GM23248 (cell line): Measurements from ENCODE around the gene EVL. TPM values are rescaled to one million over a fixed set of nuclear protein-coding genes. Genes with fewer than 3 reads are reported as not detected.

ENCODE experiments used
- DNase-seq: peaks from one replicate; pipeline ENCODE4 v3.0.0-alpha.2; 2015
- H2AFZ ChIP-seq: fragments of 200-600 bp; sonication (generic); 2 replicates; pipeline ENCODE4 v1.6.1; 2016; ENCODE audit warnings: antibody characterized with exemption
- H3F3A ChIP-seq: fragments of 200-600 bp; sonication (generic); 2 replicates; pipeline ENCODE4 v1.6.1; 2016; ENCODE audit warnings: mild to moderate bottlenecking, antibody characterized with exemption, mixed run types; ENCODE audit not compliant: insufficient read depth
- H3K27ac ChIP-seq: fragments of 200-600 bp; sonication (generic); 2 replicates; pipeline ENCODE4 v1.5.1; 2016; ENCODE audit warnings: mild to moderate bottlenecking
- H3K27me3 ChIP-seq: fragments of 200-600 bp; sonication (generic); replicated peaks from 2 replicates; pipeline ENCODE4 v1.6.1; 2016; ENCODE audit warnings: mild to moderate bottlenecking; ENCODE audit not compliant: insufficient read depth
- H3K36me3 ChIP-seq: fragments of 200-600 bp; sonication (generic); 2 replicates; pipeline ENCODE4 v1.6.1; 2016; ENCODE audit warnings: low read depth, mild to moderate bottlenecking
- H3K4me1 ChIP-seq: fragments of 200-600 bp; sonication (generic); 2 replicates; pipeline ENCODE4 v1.6.1; 2016; ENCODE audit warnings: mild to moderate bottlenecking; ENCODE audit not compliant: insufficient read depth
- H3K4me2 ChIP-seq: fragments of 200-600 bp; sonication (generic); one replicate; pipeline ENCODE4 v1.6.1; 2016; ENCODE audit warnings: mild to moderate bottlenecking; ENCODE audit not compliant: unreplicated experiment
- H3K4me3 ChIP-seq: fragments of 200-600 bp; sonication (generic); 2 replicates; pipeline ENCODE4 v1.5.1; 2016; ENCODE audit warnings: mild to moderate bottlenecking
- H3K79me2 ChIP-seq: fragments of 200-600 bp; sonication (generic); 2 replicates; pipeline ENCODE4 v1.6.1; 2016; ENCODE audit warnings: mild to moderate bottlenecking; ENCODE audit not compliant: insufficient read depth
- H3K9ac ChIP-seq: fragments of 200-600 bp; sonication (generic); 2 replicates; pipeline ENCODE4 v1.6.1; 2016; ENCODE audit warnings: mild to moderate bottlenecking
- H3K9me2 ChIP-seq: fragments of 200-600 bp; sonication (generic); 2 replicates; pipeline ENCODE4 v1.6.1; 2016; ENCODE audit warnings: mixed run types, mild to moderate bottlenecking, moderate library complexity; ENCODE audit not compliant: insufficient read depth
- H3K9me3 ChIP-seq: fragments of 200-600 bp; sonication (generic); one replicate; pipeline ENCODE4 v1.6.1; 2017; ENCODE audit warnings: low read depth
- H4K20me1 ChIP-seq: fragments of 200-600 bp; sonication (generic); 2 replicates; pipeline ENCODE4 v1.6.0; 2016; ENCODE audit not compliant: insufficient read depth
- EZH2 ChIP-seq: fragments of 200-600 bp; sonication (generic); IDR thresholded peaks from 2 replicates; pipeline ENCODE4 v1.6.1; 2018; ENCODE audit warnings: antibody characterized with exemption, mild to moderate bottlenecking; ENCODE audit not compliant: insufficient read depth, poor library complexity, severe bottlenecking
- EZH2phosphoT487 ChIP-seq: fragments of 200-600 bp; sonication (generic); IDR thresholded peaks from 2 replicates; pipeline ENCODE4 v1.6.1; 2018; ENCODE audit warnings: antibody characterized with exemption, moderate library complexity, mild to moderate bottlenecking, low read depth; ENCODE audit not compliant: insufficient read depth
- WGBS, 2 experiments: methylation state at CpG; one replicate each; pipeline ENCODE4 v1.1.6; 2015 to 2017; ENCODE audit warnings: low lambda C conversion rate in 2 of 2, low coverage in 1 of 2; ENCODE audit errors: missing lambda C conversion rate in 2 of 2; 5-methylcytosine and 5-hydroxymethylcytosine counted together
- in situ Hi-C: fragments of 300-500 bp; cut with MboI; formaldehyde crosslinking; loops from 2 replicates; pipeline ENCODE4 v1.15.0; 2020
- polyA plus RNA-seq: library from polyadenylated mRNA; unstranded; fragments of >200 nt; fragmentation: Nextera tagmentation; extraction: Ambion mirVana; gene quantifications from 2 replicates; pipeline ENCODE4 v1.2.1, GENCODE V29; 2016
- total RNA-seq: library from RNA; depleted of rRNA; stranded (reverse); fragments of >200 nt; shearing (Covaris generic); gene quantifications from 2 replicates; pipeline ENCODE4 v1.2.3, GENCODE V29; 2014

Gene EVL
- total and polyA plus RNA-seq, 2 experiments from 2014 or later: 6.6 to 29.9 TPM

DNA sequence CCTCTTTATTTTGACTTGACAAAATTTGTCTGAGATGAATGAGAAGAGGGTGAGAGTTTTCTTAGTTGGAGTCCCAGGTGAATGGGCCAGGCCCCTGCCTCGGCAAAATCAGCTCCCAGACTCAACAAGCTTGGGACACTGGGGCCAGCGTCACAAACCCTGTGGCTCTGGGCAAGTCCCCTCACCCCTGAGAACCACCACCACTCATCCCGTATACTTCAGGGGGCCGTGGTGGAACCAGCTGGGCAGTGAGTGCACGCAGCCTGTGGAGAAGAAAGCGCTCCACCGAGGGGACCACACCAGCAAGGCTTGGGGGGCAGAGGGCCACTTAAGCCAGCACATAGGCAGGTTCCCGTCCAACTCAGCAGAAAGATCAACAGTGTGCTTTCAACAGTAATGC is 54.0 kb downstream of the EVL start:
- no peak overlapping the region for H3K4me2 ChIP-seq
- no peak for DNase-seq
- H3F3A ChIP-seq: no peaks in the 10 kb centered on the region
- TF ChIP-seq EZH2 (no peak), EZH2phosphoT487 (no peak)
- H3K36me3 ChIP-seq: no peaks in the 10 kb centered on the region
- H3K9me2 ChIP-seq: no peaks in the 10 kb centered on the region
- no peaks in the 10 kb centered on the region for H3K4me1 ChIP-seq
- no peaks in the 10 kb centered on the region for H3K27me3 ChIP-seq
- H3K27ac ChIP-seq: no peak overlapping the region
- 94 to 97% methylated on average over 8 of the region's 8 CpGs for WGBS, 2 experiments
- no peak overlapping the region for H3K4me3 ChIP-seq
- in situ Hi-C loops: no loop called here
- no peaks in the 10 kb centered on the region for H4K20me1 ChIP-seq
- no peaks in the 10 kb centered on the region for H3K79me2 ChIP-seq
- no peak overlapping the region for H3K9ac ChIP-seq
- H3K9me3 ChIP-seq: no peaks in the 10 kb centered on the region
- no peak overlapping the region for H2AFZ ChIP-seq

DNA sequence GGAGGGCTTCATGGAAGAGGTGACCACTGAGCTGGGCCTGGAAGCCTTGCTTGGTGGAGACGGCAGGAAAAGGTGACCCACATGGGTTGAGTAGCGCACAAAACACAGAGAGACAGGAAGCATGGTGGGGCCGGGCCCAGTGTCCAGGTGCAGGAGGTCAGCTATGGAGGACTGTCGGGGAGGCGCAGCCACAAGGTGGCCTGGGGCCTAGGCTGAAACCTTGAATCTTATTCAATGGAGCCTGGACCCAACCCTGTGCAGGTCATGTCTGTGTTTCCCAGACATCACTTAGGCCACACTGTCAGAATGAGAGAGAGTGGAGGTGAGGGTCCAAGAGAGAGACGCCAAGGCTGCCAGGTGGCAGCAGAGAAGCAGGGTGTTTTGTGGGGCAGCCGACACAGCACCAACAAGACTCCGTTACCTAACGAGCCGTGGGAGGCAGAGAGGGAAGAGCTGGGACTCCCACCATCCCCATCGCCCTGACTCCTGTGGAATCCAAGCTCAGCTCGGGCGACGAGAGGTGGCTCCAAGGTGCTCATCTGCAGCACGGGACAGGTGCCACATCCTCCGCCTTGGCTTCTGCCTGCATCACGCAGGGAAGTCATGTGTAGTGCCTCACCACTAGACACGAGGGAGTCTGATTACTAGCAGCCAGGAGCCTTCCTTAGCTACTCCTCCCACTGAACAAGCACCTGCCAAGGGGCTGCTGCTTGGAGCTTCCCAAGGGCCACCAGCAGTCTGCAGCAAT is 55.5 kb downstream of the EVL start:
- no peak for DNase-seq
- in situ Hi-C loops: no loop called here
- H3K9me3 ChIP-seq: no peaks in the 10 kb centered on the region
- H3F3A ChIP-seq: no peaks in the 10 kb centered on the region
- 95 to 97% methylated on average over 18 of the region's 18 CpGs for WGBS, 2 experiments
- H3K4me1 ChIP-seq: no peaks in the 10 kb centered on the region
- no peak overlapping the region for H3K4me3 ChIP-seq
- no peaks in the 10 kb centered on the region for H3K36me3 ChIP-seq
- no peak overlapping the region for H3K27ac ChIP-seq
- no peak overlapping the region for H3K4me2 ChIP-seq
- no peak overlapping the region for H3K9ac ChIP-seq
- TF ChIP-seq EZH2phosphoT487: no peak
- TF ChIP-seq EZH2: no peak
- H3K27me3 ChIP-seq: no peaks in the 10 kb centered on the region
- no peaks in the 10 kb centered on the region for H4K20me1 ChIP-seq
- no peaks in the 10 kb centered on the region for H3K79me2 ChIP-seq
- H3K9me2 ChIP-seq: no peaks in the 10 kb centered on the region
- no peak overlapping the region for H2AFZ ChIP-seq

DNA sequence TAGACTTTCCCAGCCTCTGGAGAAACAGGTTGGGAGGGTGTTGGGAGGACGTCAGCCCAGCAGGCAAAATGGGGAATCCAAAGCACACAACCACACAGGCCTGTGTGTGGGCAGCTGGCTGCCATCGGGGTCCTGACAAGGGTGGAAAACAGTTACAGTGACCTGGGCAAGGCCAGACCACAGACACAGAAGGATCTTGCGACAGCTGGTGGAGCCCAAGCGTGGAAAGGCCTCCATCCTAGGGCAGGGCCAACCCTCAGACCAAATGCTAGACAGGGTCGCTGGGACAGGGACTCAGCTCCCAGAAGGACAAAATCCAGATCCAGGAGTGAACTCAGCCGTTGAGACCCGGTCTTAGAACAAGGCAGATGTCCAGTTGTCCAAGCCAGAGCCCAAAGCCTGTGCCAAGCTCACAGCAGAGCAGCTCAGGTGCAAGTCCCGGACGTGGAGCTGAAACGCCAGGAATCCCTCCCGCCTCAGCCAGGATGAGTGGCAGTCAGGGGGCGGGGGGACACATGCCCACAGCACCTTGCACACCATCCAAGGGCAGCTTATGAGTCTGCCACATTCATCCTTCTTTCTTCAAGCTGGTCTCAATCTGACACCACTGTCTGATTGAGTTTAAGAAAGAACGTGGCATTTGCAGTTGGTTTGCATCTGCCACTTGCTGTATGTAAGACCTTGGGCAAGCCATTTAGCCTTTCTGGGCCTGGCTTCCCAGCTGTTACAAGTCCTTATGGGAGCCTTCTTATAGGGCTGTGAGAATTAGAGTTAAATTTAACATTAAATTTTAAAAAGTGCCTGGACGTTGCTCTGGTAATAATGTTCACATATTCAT is 56.6 kb downstream of the EVL start:
- Histone ChIP-seq H3K79me2 (no peaks in the 10 kb centered on the region), H3K9me3 (no peaks in the 10 kb centered on the region), H3K4me3 (no peak overlapping the region), H3K9ac (no peak overlapping the region), H3K9me2 (no peaks in the 10 kb centered on the region), H3F3A (no peaks in the 10 kb centered on the region), H3K27me3 (no peaks in the 10 kb centered on the region), H3K4me1 (no peaks in the 10 kb centered on the region), H4K20me1 (no peaks in the 10 kb centered on the region), H2AFZ (no peak overlapping the region), H3K4me2 (no peak overlapping the region), H3K36me3 (no peaks in the 10 kb centered on the region), H3K27ac (no peak overlapping the region)
- TF ChIP-seq EZH2phosphoT487 (no peak), EZH2 (no peak)
- in situ Hi-C loops: no loop called here
- no peak for DNase-seq
- WGBS, 2 experiments: 97 to 98% methylated on average over 14 of the region's 14 CpGs

DNA sequence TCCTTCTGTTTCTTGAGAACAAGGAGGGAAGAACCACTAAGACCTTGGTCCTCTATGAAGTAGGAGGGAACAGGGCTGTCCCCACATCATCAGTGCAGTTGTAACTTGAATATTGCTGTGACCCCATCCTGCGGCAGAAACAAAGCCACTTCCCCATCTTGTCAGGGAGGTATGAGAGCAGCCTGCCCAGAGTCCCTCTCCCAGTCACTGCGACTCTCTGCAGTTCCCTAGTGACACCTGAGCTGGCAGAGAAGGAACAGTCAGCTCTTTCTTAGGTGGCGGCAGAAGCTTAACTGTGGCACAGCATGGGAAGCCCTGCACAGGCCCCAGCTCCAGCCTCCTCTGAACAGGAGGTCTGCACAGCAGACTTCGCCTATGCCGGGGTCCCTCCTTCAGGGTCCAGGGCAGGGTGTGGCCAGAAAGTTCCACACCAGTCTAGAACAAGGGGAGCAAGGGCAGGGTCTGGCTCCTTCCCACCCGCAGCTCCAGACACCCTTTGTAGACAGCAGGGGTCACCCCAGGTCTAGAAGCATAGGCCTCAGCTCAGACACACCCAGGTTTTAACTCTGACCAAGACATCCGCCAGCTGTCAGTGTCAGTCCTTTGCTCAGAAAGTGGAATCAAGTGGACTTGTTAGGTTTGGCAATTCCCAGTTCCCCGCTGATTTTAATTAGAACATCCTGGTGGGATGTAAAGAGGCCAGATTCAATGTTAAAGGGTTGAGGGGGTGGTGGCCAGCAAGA is 57.4 kb downstream of the EVL start:
- no peaks in the 10 kb centered on the region for H3K4me1 ChIP-seq
- in situ Hi-C loops: no loop called here
- H3K9me3 ChIP-seq: no peaks in the 10 kb centered on the region
- H4K20me1 ChIP-seq: no peaks in the 10 kb centered on the region
- no peak overlapping the region for H3K4me2 ChIP-seq
- no peaks in the 10 kb centered on the region for H3K79me2 ChIP-seq
- no peak overlapping the region for H3K4me3 ChIP-seq
- no peak overlapping the region for H3K27ac ChIP-seq
- TF ChIP-seq EZH2: no peak
- TF ChIP-seq EZH2phosphoT487: no peak
- no peak overlapping the region for H2AFZ ChIP-seq
- 88% methylated on average over 8 of the region's 8 CpGs for WGBS, 2 experiments
- H3K27me3 ChIP-seq: no peaks in the 10 kb centered on the region
- no peaks in the 10 kb centered on the region for H3K36me3 ChIP-seq
- DNase-seq: no peak
- H3F3A ChIP-seq: no peaks in the 10 kb centered on the region
- H3K9ac ChIP-seq: no peak overlapping the region
- no peaks in the 10 kb centered on the region for H3K9me2 ChIP-seq
